ENCODE results near the gene SLC49A3.
A peak's percentile ranks its signal among the peaks of the same experiment; 100 is the strongest.
"Not testable (repeated sequence)": the region's sequence is repeated elsewhere in the genome, so short reads cannot be mapped to it uniquely, and the experiment has no call there.

The SLC49A3 gene

DNA sequence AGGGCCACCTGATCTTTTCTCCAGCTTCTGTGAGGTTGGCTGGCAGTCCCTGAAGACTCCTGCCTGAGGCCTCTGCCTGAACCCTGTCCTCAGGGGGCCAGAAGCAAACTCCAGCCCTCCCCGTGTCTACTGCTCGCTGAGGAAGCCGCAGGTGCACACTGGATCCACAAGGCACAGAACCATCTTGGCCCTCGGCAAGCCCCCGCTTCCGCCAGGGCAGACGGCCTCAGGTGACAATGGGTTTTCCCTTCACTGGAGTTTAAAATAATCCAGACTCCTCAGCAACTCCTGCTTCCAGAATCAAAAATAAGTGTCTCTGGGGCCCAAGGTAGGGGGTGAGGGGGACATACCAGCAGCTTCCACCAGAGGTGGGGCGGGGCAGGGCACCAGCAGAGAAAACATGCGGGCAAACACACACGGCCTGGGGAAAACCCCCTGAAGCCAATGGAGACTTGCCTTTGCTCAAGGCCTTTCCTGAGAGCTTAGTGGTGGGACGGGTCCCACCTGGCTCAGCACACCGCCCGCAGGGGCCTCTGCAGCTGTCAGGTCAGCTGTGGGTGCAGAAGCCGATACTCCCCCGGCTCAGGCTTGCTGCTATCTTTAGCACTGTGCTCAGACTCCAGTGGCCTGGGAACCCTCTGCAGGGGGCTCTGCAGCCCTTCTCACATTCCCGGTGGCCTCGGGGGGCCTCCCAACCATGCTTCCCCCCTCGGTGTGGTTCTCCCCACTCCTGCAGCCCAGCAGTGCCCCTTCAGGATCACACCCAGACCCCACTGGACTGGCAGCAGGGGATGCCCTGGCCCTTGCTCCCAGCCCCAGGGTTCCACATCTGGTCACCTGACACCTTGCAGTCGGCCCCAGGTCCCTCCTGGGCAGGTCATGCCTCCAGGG is 12.7 kb downstream of the SLC49A3 start:
- in situ Hi-C loops (cut with MboI; ENCODE audit: low pct_unique_long_range_greater_than_20kb, low sequenced_read_pairs, unreplicated experiment), result no loop called here
- TF ChIP-seq, protein P1, sequence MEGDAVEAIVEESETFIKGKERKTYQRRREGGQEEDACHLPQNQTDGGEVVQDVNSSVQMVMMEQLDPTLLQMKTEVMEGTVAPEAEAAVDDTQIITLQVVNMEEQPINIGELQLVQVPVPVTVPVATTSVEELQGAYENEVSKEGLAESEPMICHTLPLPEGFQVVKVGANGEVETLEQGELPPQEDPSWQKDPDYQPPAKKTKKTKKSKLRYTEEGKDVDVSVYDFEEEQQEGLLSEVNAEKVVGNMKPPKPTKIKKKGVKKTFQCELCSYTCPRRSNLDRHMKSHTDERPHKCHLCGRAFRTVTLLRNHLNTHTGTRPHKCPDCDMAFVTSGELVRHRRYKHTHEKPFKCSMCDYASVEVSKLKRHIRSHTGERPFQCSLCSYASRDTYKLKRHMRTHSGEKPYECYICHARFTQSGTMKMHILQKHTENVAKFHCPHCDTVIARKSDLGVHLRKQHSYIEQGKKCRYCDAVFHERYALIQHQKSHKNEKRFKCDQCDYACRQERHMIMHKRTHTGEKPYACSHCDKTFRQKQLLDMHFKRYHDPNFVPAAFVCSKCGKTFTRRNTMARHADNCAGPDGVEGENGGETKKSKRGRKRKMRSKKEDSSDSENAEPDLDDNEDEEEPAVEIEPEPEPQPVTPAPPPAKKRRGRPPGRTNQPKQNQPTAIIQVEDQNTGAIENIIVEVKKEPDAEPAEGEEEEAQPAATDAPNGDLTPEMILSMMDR (IDR thresholded peaks at IDR 0.05; ENCODE audit: extremely low read depth, insufficient read depth, missing control alignments), result no peak
- peak; percentile 84 for DNase-seq (ENCODE audit: low spot score)

DNA sequence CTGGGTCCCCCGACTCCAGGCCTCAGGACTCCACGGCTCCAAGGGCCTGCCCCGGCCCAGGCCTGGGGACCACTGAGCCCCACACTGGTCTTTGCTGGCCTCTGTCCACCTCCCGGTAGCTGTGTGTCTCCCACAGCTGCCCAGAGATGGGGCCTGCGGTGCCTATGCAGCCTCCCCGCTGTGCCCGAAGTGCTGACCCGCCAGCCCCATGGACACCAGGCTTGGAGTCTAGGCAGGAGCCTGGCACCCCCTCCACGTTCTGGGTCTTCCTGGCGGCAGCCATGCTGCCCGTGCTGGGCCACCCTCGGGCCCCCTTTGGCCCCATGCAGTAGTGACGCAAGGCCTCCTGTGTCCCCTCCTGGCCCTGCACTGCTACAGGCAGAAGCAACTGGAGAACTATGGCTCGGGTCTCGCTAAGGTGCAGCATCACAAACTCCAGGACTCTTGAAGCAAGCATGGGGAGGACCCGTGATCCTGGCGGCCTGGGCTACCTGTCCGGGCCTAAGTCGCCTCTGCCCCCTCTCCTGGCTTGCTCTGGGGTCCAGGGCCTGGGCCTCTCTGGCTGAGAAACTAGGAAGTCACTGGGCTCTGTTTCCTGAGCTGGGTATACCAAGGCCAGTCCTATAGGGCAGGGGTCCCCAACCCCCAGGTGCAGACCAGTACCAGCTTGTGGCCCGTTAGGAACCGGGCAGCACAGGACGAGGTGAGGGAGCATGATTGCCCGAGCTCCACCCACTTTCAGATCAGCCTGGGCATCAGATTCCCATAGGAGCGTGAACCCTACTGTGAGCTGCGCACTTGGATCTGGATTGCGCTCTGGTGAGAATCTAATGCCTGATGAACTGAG is 13.7 kb downstream of the SLC49A3 start:
- in situ Hi-C loops (cut with MboI; ENCODE audit: low pct_unique_long_range_greater_than_20kb, low sequenced_read_pairs, unreplicated experiment), result no loop called here
- DNase-seq (ENCODE audit: low spot score), result no peak
- TF ChIP-seq, protein P1 (IDR thresholded peaks at IDR 0.05; ENCODE audit: extremely low read depth, insufficient read depth, missing control alignments), result no peak

DNA sequence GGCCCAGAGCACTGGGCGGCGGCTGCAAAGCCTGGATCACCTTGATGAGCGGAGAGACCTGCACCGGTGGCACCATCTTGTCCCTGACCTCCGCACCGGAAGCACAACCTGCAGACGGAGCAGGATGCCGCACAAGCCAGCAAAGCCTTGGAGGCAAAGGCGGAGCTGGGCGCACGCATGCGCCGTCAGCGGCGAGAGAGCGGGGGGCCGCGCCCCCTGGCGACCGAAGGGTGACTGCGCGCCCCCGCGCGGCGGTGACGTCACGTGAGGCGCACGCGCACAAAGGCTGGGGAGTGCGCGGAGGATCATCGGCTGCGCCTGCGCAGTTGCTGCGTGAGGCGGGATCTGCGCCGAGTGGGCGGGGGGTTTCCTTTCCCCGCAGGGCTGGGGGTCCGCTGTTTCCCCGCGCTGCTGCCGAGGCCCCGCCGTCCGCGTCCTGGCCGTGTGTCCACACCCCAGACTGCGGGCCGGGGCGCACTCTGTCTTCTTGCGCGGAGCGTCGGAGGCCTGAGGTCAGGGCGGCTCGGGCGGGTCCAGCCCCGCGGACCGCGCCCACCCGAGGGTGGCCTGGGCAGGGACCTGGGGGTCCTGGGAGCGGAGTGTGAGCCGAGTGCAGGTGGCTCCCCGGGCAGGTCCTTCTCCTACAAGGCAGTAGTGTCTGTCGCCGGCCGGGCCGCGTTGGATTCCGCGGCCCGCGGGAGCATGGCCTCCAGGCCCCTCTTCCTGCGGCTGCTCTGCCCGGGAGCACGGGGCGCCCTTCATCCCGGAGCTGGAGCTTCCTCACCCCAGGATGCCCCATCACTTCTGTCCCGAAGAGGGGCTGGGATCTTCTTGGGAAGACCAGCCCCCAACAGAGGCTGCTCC is 14.5 kb downstream of the SLC49A3 start, which contains the start of the genes ATP5ME and MYL5:
ATP5ME (minus strand) TSS at position 105 of the 864 bp plus-strand sequence; CDS start at position 76, 29 bp downstream.
MYL5 (plus strand) TSS at position 371 of the 864 bp plus-strand sequence. CDS start 3,485 bp downstream, outside the sequence.
- DNase-seq (ENCODE audit: low spot score), result peak; percentile 100
- in situ Hi-C loops (cut with MboI; ENCODE audit: low pct_unique_long_range_greater_than_20kb, low sequenced_read_pairs, unreplicated experiment), result no loop called here
- TF ChIP-seq, protein P1 (IDR thresholded peaks at IDR 0.05; ENCODE audit: extremely low read depth, insufficient read depth, missing control alignments), result peak; percentile 98

DNA sequence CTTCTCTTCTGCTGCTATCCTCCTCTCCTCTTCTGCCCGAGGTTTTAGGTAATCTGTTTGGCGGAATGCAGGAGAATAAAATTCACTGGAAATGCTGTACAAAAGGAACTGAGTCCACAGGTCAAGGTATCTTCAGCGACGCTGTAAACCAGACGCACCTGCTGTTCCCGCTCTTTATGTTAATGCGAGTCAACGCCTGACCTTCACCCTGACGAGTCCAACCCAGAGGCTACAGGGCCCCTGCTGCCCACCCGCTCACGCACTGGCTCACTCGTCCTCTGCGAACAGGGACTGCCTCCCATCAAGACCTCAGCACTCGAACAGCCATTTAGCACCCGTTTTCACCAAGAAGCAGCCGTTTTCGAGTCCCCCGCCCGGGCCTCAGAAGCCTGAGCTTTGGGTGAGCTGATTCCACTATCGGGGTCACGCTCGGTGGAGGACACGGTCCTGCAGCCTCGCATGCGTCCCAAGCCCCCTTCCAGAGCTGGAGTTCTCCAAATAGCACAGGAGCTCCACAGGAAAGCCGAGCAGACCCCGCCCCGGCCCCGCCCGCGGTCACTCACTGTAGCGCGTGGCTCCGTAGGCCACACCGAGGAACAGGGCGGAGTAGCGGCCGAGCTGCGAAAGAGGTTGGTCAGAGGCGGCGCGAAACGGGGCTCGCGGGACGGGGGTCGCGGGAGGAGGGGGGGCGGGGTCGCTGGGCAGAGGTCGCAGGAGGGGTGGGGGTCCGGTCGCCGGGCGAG is 15.4 kb downstream of the SLC49A3 start:
- TF ChIP-seq, protein P1 (IDR thresholded peaks at IDR 0.05; ENCODE audit: extremely low read depth, insufficient read depth, missing control alignments), result no peak
- in situ Hi-C loops (cut with MboI; ENCODE audit: low pct_unique_long_range_greater_than_20kb, low sequenced_read_pairs, unreplicated experiment), result no loop called here
- DNase-seq (ENCODE audit: low spot score), result no peak

DNA sequence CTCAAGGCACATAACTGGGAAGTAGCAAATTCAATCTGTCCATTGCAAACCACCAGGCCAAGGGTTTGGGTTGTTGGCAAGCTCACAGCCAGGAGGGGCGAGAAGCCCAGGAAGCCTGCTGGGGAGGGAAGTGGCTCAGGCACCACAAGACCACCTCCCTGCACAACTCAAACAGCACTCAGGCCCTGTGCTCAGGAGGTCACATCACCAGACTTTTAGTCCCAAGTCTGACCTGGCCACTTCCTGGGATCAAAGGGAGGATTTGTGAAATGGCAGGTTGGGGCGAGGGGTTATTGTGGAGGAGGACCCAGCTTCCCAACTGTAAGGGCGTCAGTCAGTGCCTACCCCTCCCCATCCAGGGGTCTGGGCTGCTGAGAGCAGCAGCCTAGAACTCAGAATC is 17.2 kb downstream of the SLC49A3 start:
- no peak for DNase-seq (ENCODE audit: low spot score)
- TF ChIP-seq, protein P1 (IDR thresholded peaks at IDR 0.05; ENCODE audit: extremely low read depth, insufficient read depth, missing control alignments), result no peak
- in situ Hi-C loops (cut with MboI; ENCODE audit: low pct_unique_long_range_greater_than_20kb, low sequenced_read_pairs, unreplicated experiment), result no loop called here

DNA sequence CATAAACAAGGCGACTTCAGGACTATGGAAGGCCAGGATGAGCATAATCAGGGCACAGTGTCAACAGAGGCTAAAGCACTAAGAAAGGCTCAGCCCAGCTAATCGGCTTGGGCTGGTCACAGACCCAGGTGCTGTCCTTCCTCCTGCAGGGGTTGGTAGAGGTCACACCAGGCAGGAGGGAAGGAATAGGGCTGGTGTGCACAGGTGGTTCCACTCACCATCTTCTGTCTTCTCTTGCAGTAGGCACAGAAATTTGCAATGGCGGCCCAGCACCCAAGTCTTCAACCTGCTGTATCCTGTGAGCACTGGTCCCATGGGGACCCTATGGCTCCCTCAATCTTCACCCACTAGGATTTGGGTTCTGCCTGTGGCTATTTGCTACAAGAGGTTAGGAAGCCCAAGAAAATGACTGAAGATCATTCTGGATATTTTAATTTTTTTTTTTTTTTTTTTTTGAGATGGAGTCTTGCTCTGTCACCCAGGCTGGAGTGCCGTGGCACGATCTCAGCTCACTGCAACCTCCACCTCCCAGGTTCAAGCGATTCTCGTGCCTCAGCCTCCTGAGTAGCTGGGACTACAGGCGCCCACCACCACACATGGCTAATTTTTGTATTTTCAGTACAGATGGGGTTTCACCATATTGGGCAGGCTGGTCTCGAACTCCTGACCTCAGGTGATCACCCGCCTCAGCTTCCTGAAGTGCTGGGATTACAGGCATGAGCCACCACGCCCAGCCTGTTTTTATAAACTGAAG is 19.0 kb downstream of the SLC49A3 start:
- in situ Hi-C loops (cut with MboI; ENCODE audit: low pct_unique_long_range_greater_than_20kb, low sequenced_read_pairs, unreplicated experiment); DNase-seq (ENCODE audit: low spot score): not testable (repeated sequence)

DNA sequence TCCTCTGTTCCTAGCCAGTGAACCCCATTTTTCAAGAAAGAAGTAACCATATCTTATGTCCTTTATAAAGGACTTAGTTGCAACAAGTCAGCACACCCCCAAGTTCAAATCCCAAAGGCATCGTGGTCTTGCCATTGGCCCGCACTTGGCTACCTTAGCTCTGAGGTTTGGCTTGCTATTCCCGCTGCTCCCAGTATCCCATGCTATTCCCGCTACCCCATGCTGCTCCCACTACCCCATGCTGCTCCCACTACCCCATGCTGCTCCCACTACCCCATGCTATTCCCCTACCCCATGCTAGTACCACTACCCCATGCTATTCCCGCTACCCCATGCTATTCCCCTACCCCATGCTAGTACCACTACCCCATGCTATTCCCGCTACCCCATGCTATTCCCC is 20.7 kb downstream of the SLC49A3 start:
- in situ Hi-C loops (cut with MboI; ENCODE audit: low pct_unique_long_range_greater_than_20kb, low sequenced_read_pairs, unreplicated experiment); DNase-seq (ENCODE audit: low spot score): not testable (repeated sequence)
